Immature natural killer cell (primary cell): ENCODE data around the gene RPIA. TPM values are rescaled to one million over a fixed set of nuclear protein-coding genes. Genes with fewer than 3 reads are reported as not detected.
"Not testable (repeated sequence)": the region's sequence is repeated elsewhere in the genome, so short reads cannot be mapped to it uniquely, and the experiment has no call there.

Experiments
- DNase-seq, 3 donors: peaks; one replicate each; pipeline ENCODE4 v3.0.0; 2022; ENCODE audit warnings: mixed read lengths in 1 of 3
- H3K27ac Mint-ChIP-seq, 6 donors: one replicate each; pipeline ENCODE4 v1.8.0; 2020; ENCODE audit warnings: mixed read lengths in 6 of 6, mild to moderate bottlenecking in 5 of 6, inconsistent platforms in 4 of 6, moderate library complexity in 3 of 6
- H3K27me3 Mint-ChIP-seq, 3 donors: one replicate each; pipeline ENCODE4 v1.8.0; 2020 to 2021; ENCODE audit warnings: low read depth in 3 of 3, mild to moderate bottlenecking in 3 of 3, mixed read lengths in 3 of 3, moderate library complexity in 3 of 3, inconsistent platforms in 1 of 3
- H3K36me3 Mint-ChIP-seq, 3 donors: one replicate each; pipeline ENCODE4 v1.8.0; 2020; ENCODE audit warnings: mixed read lengths in 3 of 3, inconsistent platforms in 2 of 3, mild to moderate bottlenecking in 2 of 3
- H3K4me1 Mint-ChIP-seq, 2 donors: one replicate each; pipeline ENCODE4 v1.8.0; 2020; ENCODE audit warnings: inconsistent platforms in 2 of 2, mild to moderate bottlenecking in 2 of 2, mixed read lengths in 2 of 2, moderate library complexity in 1 of 2
- H3K4me3 Mint-ChIP-seq, 5 donors: one replicate each; pipeline ENCODE4 v1.8.0; 2020; ENCODE audit warnings: mild to moderate bottlenecking in 5 of 5, mixed read lengths in 5 of 5, inconsistent platforms in 3 of 5, moderate library complexity in 3 of 5
- H3K9me3 Mint-ChIP-seq, 6 donors: one replicate each; pipeline ENCODE4 v1.8.0; 2020; ENCODE audit warnings: mild to moderate bottlenecking in 6 of 6, mixed read lengths in 6 of 6, inconsistent platforms in 4 of 6, moderate library complexity in 3 of 6
- polyA plus RNA-seq, 3 donors: library from polyadenylated mRNA; unstranded; fragments of 300-500 nt; fragmentation: Illumina TruSeq; gene quantifications; one replicate each; pipeline ENCODE4 v1.2.3, GENCODE V29; 2021

The RPIA gene
- polyA plus RNA-seq, 3 donors from 2014 or later: 32.5 to 48.9 (median 46.2) TPM

- not testable (repeated sequence) for DNase-seq, H3K36me3 Mint-ChIP-seq, H3K27ac Mint-ChIP-seq, H3K9me3 Mint-ChIP-seq, H3K4me1 Mint-ChIP-seq, H3K27me3 Mint-ChIP-seq, H3K4me3 Mint-ChIP-seq
Measured at GRCh38 chr2:88795932-88796331, 104.5 kb downstream of the RPIA start.

DNA sequence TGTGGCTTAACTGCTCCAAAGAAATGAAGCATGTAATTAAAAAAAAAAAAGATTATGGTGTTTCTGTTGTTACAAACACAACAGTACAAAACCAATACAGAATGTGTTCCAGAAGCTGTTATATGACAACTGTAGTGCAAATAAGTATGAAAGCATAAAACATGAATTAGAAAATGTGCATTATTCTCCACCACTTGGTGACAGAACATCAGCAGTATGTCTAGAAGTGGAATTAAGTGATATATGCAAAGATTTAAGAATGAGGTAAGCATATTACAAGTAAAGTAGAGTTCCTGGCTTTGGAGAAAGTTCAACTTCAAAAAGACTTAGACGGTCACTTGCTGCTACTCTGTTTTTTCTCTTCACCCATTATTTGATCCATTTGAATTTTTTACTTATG is 105.0 kb downstream of the RPIA start:
- DNase-seq, H3K36me3 Mint-ChIP-seq, H3K9me3 Mint-ChIP-seq, H3K4me1 Mint-ChIP-seq, H3K4me3 Mint-ChIP-seq, H3K27me3 Mint-ChIP-seq, H3K27ac Mint-ChIP-seq: not testable (repeated sequence)

DNA sequence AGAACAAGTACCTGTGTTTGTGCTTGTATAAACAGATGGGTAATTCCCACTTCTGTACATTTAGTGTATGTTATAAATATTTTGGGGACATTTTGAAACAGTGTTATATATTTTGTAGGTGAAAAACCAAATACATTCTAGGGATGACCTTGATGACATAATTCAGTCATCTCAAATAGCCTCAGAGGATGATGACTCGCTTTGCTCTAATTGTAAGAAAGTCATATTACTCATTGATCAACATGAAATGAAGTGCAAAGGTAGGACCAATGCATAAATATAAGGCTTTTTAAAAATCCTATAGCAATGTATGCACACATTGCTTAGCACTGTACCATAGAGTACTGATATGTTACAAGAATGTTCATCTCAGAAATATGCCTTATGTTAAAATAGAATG is 105.7 kb downstream of the RPIA start:
- not testable (repeated sequence) for H3K4me3 Mint-ChIP-seq, H3K36me3 Mint-ChIP-seq, H3K9me3 Mint-ChIP-seq, H3K27me3 Mint-ChIP-seq, DNase-seq, H3K27ac Mint-ChIP-seq, H3K4me1 Mint-ChIP-seq

Other genes with a start within 250 kb of the RPIA start
- gene FOXI3, start 239.0 kb upstream of the RPIA start, polyA plus RNA-seq: not detected
- gene EIF2AK3, start 64.2 kb upstream of the RPIA start, polyA plus RNA-seq: 10 to 100 TPM in 1 of 3 donors, 1 to 10 TPM in 2; 3.5 to 14.2 (median 4.4) TPM